Glutamatergic neuron (in vitro differentiated cells): Measurements from ENCODE around the gene LGI4. TPM values are rescaled to one million over a fixed set of nuclear protein-coding genes. Genes with fewer than 3 reads are reported as not detected.
"Not testable (repeated sequence)": the region's sequence is repeated elsewhere in the genome, so short reads cannot be mapped to it uniquely, and the experiment has no call there.

Experiments
- DNase-seq: peaks from one replicate; pipeline ENCODE4 v3.0.0; 2022
- H3K27ac Mint-ChIP-seq: one replicate; pipeline ENCODE4 v1.8.0; 2020; ENCODE audit warnings: mild to moderate bottlenecking, mixed read lengths, inconsistent platforms; ENCODE audit not compliant: unreplicated experiment
- H3K27me3 Mint-ChIP-seq: one replicate; pipeline ENCODE4 v1.8.0; 2020; ENCODE audit warnings: mild to moderate bottlenecking, moderate library complexity, mixed read lengths, inconsistent platforms; ENCODE audit not compliant: unreplicated experiment
- H3K36me3 Mint-ChIP-seq: one replicate; pipeline ENCODE4 v1.8.0; 2020; ENCODE audit warnings: mild to moderate bottlenecking, mixed read lengths, inconsistent platforms; ENCODE audit not compliant: unreplicated experiment
- H3K4me1 Mint-ChIP-seq: one replicate; pipeline ENCODE4 v1.8.0; 2020; ENCODE audit warnings: mild to moderate bottlenecking, low read depth, mixed read lengths, inconsistent platforms; ENCODE audit not compliant: unreplicated experiment
- H3K4me3 Mint-ChIP-seq: one replicate; pipeline ENCODE4 v1.8.0; 2020; ENCODE audit warnings: mild to moderate bottlenecking, mixed read lengths, inconsistent platforms; ENCODE audit not compliant: unreplicated experiment
- H3K9me3 Mint-ChIP-seq: one replicate; pipeline ENCODE4 v1.8.0; 2020; ENCODE audit warnings: mild to moderate bottlenecking, moderate library complexity, mixed read lengths, inconsistent platforms; ENCODE audit not compliant: unreplicated experiment
- CTCF ChIP-seq: fragments of 200-600 bp; sonication (generic); IDR thresholded peaks from one replicate; pipeline ENCODE4 v1.5.0; 2021; ENCODE audit not compliant: partially characterized antibody, unreplicated experiment
- total RNA-seq: library from RNA; stranded (reverse); fragmentation: NEBNext Ultra II Directional; extraction: Animal tissue kit (Norgen Biotek cat#: 25700); gene quantifications from one replicate; pipeline ENCODE4 v1.2.1, GENCODE V29; 2021; ENCODE audit not compliant: unreplicated experiment

Gene LGI4
- total RNA-seq, 1 donor from 2014 or later = 14.4 TPM

GRCh38 chr19:35155441-35155840 lies 20.6 kb upstream of the LGI4 start:
- TF ChIP-seq CTCF = no peak
- Mint-ChIP-seq H3K36me3 (no peaks in the 10 kb centered on the region), H3K27me3 (peaks cover 19% of the 10 kb centered on the region), H3K9me3 (peaks cover 2% of the 10 kb centered on the region), H3K27ac (no peak overlapping the region), H3K4me3 (peak overlapping the region; percentile 83), H3K4me1 (peaks cover 5% of the 10 kb centered on the region)
- DNase-seq = peak; percentile 47

- Mint-ChIP-seq H3K4me1 (peaks cover 6% of the 10 kb centered on the region), H3K27ac (no peak within 1 kb of the TSS), H3K4me3 (peak within 1 kb of the TSS; percentile 83), H3K36me3 (no peaks in the 10 kb centered on the region), H3K9me3 (peaks cover 2% of the 10 kb centered on the region), H3K27me3 (peaks cover 19% of the 10 kb centered on the region)
- peak; percentile 55 for DNase-seq
- peak; percentile 12 for TF ChIP-seq CTCF
Measured at GRCh38 chr19:35154525-35155406, 19.9 kb upstream of the LGI4 start, which contains the start of gene FXYD5. FXYD5 (plus strand) TSS chr19:35154735; CDS start chr19:35155551, 816 bp downstream.

GRCh38 chr19:35153701-35154524 lies 19.1 kb upstream of the LGI4 start:
- Mint-ChIP-seq H3K9me3 (peaks cover 2% of the 10 kb centered on the region), H3K27ac (no peak overlapping the region), H3K4me3 (peak overlapping the region; percentile 83), H3K27me3 (peaks cover 19% of the 10 kb centered on the region), H3K4me1 (peaks cover 6% of the 10 kb centered on the region), H3K36me3 (no peaks in the 10 kb centered on the region)
- DNase-seq = peak; percentile 74
- peak; percentile 82 for TF ChIP-seq CTCF

- peaks cover 19% of the 10 kb centered on the region for H3K27me3 Mint-ChIP-seq
- not testable (repeated sequence) for H3K27ac Mint-ChIP-seq, H3K9me3 Mint-ChIP-seq, DNase-seq, H3K36me3 Mint-ChIP-seq, H3K4me1 Mint-ChIP-seq
- peak overlapping the region; percentile 67 for H3K4me3 Mint-ChIP-seq
Measured at GRCh38 chr19:35153129-35153522, 18.3 kb upstream of the LGI4 start.

- H3K9me3 Mint-ChIP-seq = peaks cover 2% of the 10 kb centered on the region
- H3K36me3 Mint-ChIP-seq = no peaks in the 10 kb centered on the region
- no peak for DNase-seq
- no peak for TF ChIP-seq CTCF
- H3K27ac Mint-ChIP-seq = no peak overlapping the region
- H3K27me3 Mint-ChIP-seq = peaks cover 19% of the 10 kb centered on the region
- H3K4me3 Mint-ChIP-seq = no peak overlapping the region
- peaks cover 6% of the 10 kb centered on the region for H3K4me1 Mint-ChIP-seq
Measured at GRCh38 chr19:35151273-35152065, 16.6 kb upstream of the LGI4 start.
